ENCODE results near the gene HEY2.
A peak's percentile ranks its signal among the peaks of the same experiment; 100 is the strongest.
"Not testable (repeated sequence)": the region's sequence is repeated elsewhere in the genome, so short reads cannot be mapped to it uniquely, and the experiment has no call there.

Gene HEY2

DNA sequence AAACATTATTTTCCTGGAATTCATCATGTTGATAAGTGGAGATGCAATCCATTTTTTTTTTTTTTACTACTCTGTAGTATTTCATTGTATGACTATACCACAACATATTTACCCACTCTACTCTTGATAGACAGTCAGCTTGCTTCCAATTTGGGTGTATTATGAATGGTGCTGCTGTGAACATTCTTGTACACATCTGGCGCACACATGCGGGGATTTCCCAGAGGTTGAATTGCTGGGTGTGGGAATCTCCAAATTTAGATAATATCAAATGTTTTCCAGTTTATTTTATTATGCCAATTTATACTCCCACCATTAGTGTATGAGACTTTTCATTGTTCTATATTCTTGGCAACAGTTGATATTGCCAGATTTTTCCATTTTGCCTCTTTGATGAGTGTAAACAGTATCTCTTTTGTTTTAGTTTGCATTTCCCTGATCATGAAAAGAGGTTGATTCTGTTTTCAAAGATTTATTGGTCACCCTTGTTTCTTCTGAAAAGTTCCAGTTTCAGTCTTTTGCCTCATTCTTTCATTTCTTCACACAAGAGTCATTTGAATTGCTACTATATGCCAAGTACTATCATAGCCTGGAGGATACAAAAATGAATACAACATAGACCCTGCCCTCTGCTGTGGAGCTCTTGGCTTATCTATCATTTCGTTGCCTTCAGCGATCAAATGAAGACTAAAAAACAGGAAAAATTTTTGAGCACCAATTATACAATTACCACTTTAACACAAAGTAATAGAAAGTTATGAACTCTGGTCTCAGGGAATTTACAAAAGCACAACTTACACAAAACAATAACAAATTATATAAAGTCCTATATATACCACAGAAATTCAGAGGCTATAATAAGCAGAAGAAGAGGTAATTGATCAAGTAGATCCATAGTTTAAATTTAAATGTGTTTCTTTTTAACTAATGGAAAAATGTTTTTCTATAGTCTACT is 24.2 kb downstream of the HEY2 start:
- DNase-seq, result no peak

GRCh38 chr6:125776107-125776826 is 26.8 kb downstream of the HEY2 start:
- DNase-seq, result not testable (repeated sequence)

DNA sequence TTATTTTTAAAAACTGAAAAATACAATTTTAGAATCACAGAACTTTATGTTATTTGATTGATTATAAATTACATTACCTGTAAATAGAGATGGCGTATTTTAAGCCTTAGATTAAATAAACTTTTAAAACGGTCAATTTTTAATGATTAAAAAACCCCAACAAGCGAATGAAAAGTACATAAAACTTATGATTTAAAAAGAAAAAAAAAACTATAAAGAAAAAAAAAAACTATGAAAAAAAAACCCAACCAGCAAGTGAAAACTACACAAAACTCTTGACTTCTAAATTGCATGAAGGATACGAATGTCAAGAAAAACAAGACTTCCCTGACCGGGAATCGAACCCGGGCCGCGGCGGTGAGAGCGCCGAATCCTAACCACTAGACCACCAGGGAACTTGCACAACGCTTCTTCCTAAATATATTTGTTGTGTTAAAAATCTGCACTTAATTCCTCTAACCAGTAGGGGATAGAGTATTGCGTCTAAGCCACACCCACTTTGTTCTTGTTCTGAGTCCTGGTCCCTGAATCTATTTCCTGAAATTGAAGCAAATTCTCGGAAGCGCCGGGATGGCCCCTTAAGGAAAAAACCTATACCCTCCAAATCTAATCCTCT is 30.6 kb downstream of the HEY2 start:
- DNase-seq, result peak; percentile 62 to 91

GRCh38 chr6:125780540-125781313 is 31.3 kb downstream of the HEY2 start:
- DNase-seq, result peak in 1 of 2 experiments; percentile 49

DNA sequence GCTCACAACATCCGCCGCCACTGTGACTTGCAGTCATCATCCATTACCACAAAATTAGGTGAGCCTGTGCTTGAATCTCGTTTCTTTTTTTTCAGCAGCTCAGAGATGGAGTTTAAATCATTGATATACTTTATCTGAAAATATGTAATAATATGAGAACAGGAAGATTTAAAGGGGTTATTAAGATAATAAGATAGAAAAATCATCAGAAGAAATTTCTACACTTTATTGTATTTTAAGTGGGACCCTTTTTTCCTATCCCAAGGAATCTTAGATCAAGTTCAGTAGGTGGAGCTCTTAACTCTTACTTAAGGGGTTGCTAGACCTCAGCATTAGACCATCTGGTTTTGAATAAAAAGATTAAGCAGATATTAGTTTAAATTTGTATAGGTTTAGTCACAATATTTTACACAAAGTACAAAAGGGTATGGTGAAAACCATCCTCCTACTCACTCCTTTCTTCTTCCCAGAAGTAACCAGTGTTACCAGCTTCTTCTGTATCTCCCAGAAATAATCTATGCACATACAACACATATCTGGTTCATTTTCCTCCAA is 32.0 kb downstream of the HEY2 start:
- peak; percentile 2 to 10 for DNase-seq

GRCh38 chr6:125784365-125784764 is 34.9 kb downstream of the HEY2 start:
- no peak for DNase-seq

DNA sequence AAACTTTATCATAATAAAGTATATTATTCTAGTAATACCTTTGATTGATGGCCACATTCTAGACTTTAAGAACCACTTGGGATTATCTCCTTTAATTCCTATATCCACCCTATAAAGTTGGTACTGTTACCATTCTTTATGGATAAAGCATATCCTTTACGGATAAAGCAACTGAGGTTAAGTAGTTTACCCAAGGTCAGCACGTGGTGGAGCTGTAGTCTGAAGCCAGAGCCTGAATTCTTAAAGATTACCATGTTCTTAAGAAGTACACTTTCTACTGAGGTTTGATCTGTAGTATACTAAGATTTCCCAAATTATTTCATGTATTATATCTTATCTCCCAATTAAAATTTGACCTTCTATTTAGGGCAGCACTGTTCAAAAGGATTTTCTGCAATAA is 38.4 kb downstream of the HEY2 start:
- DNase-seq, result no peak

DNA sequence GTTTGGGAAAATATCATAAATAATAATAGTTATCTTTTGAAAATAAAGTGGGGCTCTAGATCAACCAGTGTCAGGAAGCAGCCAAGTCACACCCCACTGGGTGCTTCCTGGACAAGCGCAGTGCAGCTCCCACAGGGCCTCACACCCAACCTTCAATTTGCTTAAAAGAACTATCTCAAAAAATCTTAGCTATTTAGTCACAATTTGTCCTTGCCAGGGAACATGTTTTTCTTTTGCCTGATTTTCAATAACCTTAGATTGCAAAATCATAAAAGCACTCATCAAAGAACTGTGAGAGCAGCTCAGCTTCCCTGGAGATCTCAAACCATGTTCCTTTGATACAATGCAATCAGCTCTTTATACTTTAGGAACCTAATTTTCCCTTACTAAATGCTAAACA is 39.7 kb downstream of the HEY2 start:
- no peak for DNase-seq

DNA sequence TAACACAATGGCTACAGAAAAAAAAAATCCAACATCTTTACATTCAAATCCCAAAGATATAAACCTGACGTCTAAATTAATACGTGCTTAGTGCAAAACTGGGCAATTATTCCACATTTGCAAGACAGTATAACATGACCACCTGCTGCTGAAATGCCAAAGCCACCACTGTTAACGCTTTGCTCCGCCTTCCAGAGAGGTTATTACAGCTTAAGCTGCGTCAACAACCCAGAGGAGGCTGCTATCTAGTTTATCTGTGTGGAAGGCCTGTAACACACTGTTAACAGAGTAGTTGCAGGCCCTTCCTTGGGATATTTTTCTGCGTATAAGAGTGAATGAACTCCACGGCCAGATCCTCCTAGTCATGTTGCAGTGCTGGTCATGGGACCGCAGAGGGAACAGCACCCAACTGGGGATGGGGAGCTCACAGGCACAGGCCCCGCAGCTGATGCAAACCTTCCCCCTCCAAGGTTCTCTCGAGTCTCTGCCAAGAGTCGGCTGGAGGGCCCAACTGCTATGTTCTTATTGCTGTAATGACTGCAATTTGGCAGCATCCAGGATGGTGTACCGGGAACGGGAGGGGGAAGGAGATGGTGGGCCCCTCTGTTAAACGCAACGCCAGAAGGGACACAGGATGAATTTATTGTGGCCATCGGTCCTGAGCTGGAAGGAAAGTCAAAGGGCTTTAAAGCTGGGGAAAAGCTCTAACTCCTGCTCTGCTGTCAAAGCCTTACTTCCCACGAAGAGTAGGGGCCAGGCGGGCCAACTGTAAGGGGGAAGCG is 40.3 kb downstream of the HEY2 start:
- DNase-seq, result peak; percentile 12 to 25

- DNase-seq, result peak; percentile 28 to 47
Measured at GRCh38 chr6:125790358-125791150, 41.1 kb downstream of the HEY2 start, which contains the start of gene NCOA7. Gene NCOA7 (plus strand): TSS chr6:125790960. CDS start chr6:125815355, 24,395 bp downstream.

DNA sequence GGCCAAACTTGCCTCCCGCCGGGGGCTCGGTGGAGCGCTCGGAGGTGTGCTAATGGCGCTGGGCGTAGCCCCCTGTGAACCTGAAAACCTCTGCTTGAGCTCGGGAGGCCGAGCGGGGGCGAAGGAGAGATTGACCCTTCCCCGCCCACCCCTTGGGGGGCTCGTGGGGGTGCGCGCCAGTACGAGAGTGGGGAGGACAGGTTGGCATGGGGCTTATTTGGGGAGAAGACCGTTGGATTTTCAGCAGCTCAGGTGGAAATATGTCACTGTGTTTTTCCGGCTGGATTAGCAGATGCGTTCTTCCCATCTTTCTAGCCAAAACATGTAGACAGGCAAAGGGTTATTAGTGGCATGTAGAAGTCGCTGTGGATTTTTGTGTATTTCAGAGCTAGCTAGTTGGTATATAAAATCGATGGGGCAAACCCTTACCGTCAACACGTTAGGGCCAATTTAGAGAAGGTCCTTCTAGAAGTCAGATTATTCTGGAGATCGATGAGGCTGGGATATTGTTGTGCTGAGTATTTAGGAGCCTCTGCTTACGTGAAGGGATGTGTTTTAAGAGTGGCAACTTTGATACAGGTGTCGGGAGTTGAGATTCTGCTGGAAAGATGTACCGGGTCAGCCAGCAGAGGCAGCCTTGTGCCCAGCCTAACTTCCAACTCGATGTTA is 41.9 kb downstream of the HEY2 start:
- peak in 1 of 2 experiments; percentile 61 for DNase-seq

DNA sequence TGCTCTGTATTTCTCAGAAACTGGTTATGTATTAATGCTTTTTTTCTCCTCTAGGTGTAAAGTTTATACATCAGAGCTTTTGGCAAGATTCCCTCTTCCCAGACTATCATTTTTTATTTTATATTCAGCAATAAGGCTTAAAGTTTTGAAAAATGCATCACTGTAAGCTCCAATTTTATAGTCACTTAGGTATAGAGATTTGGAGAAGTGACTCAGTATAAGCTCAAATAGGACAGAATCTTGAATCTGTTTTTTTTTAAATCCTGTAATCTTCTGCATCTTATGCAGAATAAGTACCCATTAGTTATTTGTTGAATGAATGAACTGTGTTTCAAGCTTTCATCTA is 42.4 kb downstream of the HEY2 start:
- DNase-seq, result no peak

DNA sequence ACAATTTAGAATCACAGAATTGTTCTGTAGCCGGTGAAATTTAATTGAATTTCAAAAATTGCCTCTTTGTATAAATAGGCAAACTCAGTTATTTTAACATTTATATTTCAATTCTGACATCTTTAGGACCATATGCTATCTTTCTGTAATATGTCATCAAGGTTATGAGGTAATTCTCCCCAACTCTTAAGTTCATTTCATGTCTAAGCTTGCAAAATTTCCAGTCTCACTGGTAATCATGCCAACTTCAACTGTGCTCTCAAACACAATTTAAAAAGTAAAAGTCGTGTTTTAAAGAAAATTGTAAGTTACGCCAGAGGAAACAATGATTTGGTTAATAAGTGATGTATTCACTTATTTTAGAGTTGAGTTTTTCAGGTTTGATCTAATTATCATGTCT is 42.7 kb downstream of the HEY2 start:
- DNase-seq, result no peak

- no peak for DNase-seq
Measured at GRCh38 chr6:125792680-125793079, 43.2 kb downstream of the HEY2 start.

DNA sequence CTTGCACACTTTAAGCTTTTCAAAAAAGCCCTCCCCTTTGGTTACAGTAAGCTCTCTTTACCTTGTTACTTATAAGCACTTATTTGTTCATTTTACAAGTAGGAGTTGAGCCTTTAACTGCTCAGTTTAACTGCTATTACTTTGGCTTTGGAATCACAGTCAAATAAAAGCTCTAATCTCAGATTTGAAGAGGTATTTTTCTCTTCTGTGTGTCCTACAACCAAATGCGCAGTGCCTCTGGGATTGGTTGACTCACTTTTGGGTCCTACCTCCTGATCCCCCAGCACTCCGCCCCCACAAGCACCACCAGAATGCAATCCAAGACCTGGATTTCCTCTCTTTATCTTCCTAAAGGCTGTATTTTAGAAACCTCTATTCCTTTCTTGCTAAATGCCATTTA is 43.8 kb downstream of the HEY2 start:
- DNase-seq, result peak in 1 of 2 experiments; percentile 19

GRCh38 chr6:125793863-125794262 is 44.4 kb downstream of the HEY2 start:
- DNase-seq, result no peak

GRCh38 chr6:125794342-125795137 is 45.1 kb downstream of the HEY2 start:
- DNase-seq, result no peak

GRCh38 chr6:125795301-125795700 is 45.9 kb downstream of the HEY2 start:
- no peak for DNase-seq
